ENCODE data around the gene KLHL29.

KLHL29 gene

DNA sequence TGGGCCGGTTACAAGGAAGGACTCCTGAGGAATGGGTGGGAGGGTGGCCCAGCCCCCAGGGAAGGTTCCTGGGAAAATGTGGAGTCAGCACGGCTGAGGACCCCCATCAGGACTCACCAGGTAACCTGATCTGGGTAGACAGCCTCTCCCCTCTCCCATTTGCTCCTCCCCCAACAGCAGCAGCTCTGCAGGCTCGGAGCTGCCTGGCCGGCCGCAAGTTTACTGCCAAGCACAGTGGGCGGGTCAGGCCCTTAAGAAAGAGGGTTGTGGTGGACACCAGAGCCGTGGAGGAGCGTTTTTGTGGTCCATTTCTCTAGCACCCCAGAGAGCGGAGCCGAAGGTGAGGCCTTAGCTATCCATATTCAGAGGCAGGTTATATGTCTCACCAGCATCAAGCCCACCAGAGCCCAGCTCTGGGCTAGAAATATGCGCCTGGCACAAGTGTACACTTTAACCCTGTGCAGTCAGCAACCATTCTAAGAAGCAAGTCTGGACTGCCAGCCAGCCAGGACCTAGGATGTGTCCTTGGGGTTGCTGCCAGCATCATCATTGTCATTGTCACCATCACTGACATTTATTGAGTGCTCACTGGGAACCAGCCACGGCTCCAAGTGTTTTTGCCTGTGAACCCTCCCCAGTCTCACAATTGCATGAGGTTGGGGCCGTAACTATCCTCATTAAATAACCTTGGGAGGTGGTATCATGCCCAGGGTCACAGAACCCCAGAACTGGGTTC, 190.1 kb downstream of the KLHL29 start:
- no peak overlapping the region for H3K4me3 ChIP-seq (ENCODE audit: low read depth, low read length)
- TF ChIP-seq MYC (IDR thresholded peaks at IDR 0.05; ENCODE audit: low read depth, low read length) = no peak
- TF ChIP-seq, protein P1, sequence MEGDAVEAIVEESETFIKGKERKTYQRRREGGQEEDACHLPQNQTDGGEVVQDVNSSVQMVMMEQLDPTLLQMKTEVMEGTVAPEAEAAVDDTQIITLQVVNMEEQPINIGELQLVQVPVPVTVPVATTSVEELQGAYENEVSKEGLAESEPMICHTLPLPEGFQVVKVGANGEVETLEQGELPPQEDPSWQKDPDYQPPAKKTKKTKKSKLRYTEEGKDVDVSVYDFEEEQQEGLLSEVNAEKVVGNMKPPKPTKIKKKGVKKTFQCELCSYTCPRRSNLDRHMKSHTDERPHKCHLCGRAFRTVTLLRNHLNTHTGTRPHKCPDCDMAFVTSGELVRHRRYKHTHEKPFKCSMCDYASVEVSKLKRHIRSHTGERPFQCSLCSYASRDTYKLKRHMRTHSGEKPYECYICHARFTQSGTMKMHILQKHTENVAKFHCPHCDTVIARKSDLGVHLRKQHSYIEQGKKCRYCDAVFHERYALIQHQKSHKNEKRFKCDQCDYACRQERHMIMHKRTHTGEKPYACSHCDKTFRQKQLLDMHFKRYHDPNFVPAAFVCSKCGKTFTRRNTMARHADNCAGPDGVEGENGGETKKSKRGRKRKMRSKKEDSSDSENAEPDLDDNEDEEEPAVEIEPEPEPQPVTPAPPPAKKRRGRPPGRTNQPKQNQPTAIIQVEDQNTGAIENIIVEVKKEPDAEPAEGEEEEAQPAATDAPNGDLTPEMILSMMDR (IDR thresholded peaks at IDR 0.05; ENCODE audit: low read depth, low read length) = no peak
- no peak for TF ChIP-seq POLR2A (IDR thresholded peaks at IDR 0.05; ENCODE audit: extremely low read depth, insufficient read length)
- TF ChIP-seq, protein P2, sequence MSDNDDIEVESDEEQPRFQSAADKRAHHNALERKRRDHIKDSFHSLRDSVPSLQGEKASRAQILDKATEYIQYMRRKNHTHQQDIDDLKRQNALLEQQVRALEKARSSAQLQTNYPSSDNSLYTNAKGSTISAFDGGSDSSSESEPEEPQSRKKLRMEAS (IDR thresholded peaks at IDR 0.05; ENCODE audit: low read depth, low read length) = no peak
- DNase-seq (ENCODE audit: low read depth) = no peak

DNA sequence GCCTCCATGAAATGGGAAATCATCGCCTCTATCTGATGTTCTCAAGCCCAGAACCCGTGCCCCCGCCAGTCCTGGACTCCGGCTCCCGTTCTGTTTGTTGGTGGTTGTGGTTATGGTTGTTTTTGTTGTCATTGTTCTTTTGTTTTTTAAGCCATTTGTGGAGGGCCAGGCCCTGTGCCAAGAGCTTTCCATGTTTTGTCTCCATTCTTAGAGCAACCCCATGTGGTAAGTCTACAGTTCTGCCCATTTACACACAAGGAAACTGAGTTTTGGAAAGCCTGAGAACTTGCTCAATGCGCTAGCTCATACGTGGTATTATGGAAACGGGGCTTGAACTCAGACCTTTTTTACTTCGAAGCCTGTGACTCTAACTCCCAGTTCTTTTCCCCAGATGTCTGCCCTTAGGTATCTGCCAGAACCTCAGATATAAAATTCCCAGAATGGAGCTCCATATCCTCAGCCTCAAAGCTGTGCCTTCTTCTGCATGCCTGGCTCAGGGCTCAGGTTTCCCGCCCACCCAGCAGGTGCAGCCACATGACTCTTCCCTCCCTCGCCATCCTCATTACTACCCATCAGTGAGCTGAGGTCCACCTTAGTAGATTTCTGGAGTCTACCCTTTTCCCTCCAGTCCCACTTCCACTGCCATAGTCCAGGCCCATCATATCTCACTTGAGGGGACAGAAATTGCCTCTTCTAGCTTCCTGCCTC, 194.1 kb downstream of the KLHL29 start:
- TF ChIP-seq POLR2A (IDR thresholded peaks at IDR 0.05; ENCODE audit: extremely low read depth, insufficient read length) (no peak), MYC (IDR thresholded peaks at IDR 0.05; ENCODE audit: low read depth, low read length) (no peak)
- TF ChIP-seq, protein P1 (IDR thresholded peaks at IDR 0.05; ENCODE audit: low read depth, low read length) = no peak
- TF ChIP-seq, protein P2 (IDR thresholded peaks at IDR 0.05; ENCODE audit: low read depth, low read length) = no peak
- no peak for DNase-seq (ENCODE audit: low read depth)
- H3K4me3 ChIP-seq (ENCODE audit: low read depth, low read length) = no peak overlapping the region

DNA sequence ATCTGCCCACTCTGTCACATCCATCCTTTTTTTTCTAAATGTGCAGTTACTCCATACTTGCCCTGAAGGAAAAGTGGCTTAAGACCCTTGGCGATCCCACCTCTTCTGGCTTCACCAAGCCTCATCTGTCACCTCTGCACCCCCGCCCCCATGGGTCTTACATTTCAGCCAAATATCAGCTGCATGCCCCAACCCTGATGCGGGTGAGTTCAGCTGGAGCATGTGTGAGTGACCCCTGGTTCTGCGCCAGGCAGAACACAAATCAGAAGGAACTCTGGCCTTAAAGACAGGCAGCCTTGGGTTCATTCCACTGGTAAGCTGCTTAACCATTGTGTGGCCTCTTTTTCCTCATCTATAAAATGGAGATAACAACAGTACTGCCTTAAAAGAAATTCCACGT, 194.7 kb downstream of the KLHL29 start:
- no peak for DNase-seq (ENCODE audit: low read depth)
- TF ChIP-seq, protein P2 (IDR thresholded peaks at IDR 0.05; ENCODE audit: low read depth, low read length) = no peak
- TF ChIP-seq, protein P1 (IDR thresholded peaks at IDR 0.05; ENCODE audit: low read depth, low read length) = no peak
- TF ChIP-seq MYC (IDR thresholded peaks at IDR 0.05; ENCODE audit: low read depth, low read length) (no peak), POLR2A (IDR thresholded peaks at IDR 0.05; ENCODE audit: extremely low read depth, insufficient read length) (no peak)
- no peak overlapping the region for H3K4me3 ChIP-seq (ENCODE audit: low read depth, low read length)

DNA sequence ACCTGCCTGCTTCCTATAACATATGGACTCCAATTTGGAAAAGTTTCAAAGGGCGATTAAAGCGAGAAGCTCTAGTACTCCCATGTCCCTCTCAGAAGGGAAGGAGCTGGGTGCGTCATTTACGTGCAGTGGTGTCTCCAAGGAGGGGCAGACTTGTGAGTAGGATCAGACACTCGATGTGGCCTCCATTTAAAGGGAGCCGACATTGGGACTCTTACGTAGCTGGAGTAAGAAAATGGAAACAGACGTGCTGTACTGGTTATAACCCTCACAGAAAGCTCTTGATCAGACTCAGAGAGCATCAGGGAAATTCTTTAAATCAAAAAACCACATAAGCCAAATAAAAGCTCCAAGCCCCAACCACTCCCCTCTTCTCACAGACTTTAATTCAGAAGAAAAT, 198.5 kb downstream of the KLHL29 start:
- TF ChIP-seq POLR2A (IDR thresholded peaks at IDR 0.05; ENCODE audit: extremely low read depth, insufficient read length) (no peak), MYC (IDR thresholded peaks at IDR 0.05; ENCODE audit: low read depth, low read length) (no peak)
- TF ChIP-seq, protein P1 (IDR thresholded peaks at IDR 0.05; ENCODE audit: low read depth, low read length) = no peak
- TF ChIP-seq, protein P2 (IDR thresholded peaks at IDR 0.05; ENCODE audit: low read depth, low read length) = no peak
- no peak for DNase-seq (ENCODE audit: low read depth)
- no peak overlapping the region for H3K4me3 ChIP-seq (ENCODE audit: low read depth, low read length)

DNA sequence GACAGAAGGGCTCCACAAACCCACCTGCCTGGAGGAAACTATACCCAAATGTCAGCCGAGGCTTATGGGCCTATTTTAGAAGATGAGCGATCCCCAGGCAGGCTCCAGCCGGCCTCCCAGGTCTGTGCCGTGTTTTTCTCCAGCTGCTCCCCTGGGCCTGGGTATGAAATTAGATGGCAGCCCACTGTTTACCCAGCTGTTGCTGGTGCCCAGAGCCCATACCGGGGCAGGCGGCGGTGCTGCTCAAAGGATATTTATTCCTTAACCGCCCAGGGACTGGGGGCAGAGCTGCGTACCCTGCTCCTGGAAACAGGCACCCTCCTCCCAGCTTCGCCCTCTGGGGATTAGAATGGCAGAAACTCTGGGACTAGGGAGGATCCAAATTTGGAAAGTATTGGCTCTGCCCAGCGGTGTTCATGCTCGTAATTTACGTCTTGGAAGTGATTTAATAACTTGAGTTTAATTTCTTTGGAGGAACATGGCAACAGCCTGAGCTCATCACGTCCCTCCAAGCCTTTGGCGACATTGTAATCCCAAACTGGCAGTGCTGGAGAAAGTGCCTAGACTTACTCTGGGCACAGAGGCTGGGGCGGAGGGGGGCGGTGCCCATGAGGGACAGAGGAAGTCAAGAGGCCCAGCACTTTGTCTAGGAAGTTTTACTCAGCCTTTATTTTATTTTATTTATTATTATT, 199.2 kb downstream of the KLHL29 start:
- TF ChIP-seq, protein P1 (IDR thresholded peaks at IDR 0.05; ENCODE audit: low read depth, low read length) = no peak
- TF ChIP-seq POLR2A (IDR thresholded peaks at IDR 0.05; ENCODE audit: extremely low read depth, insufficient read length) = no peak
- no peak for TF ChIP-seq MYC (IDR thresholded peaks at IDR 0.05; ENCODE audit: low read depth, low read length)
- TF ChIP-seq, protein P2 (IDR thresholded peaks at IDR 0.05; ENCODE audit: low read depth, low read length) = no peak
- DNase-seq (ENCODE audit: low read depth) = no peak
- no peak overlapping the region for H3K4me3 ChIP-seq (ENCODE audit: low read depth, low read length)

All from NB4 (cell line).